Left kidney (tissue), 2 donors: ENCODE results near the gene ATP10A. TPM values are rescaled to one million over a fixed set of nuclear protein-coding genes. Genes with fewer than 3 reads are reported as not detected.

Source experiments
- DNase-seq: peaks from one replicate; pipeline ENCODE4 v3.0.0-alpha.2; 2013
- polyA plus RNA-seq: library from polyadenylated mRNA; unstranded; fragments of 120-200 nt; gene quantifications from one replicate; pipeline ENCODE4 v1.2.1, GENCODE V29; 2013; ENCODE audit not compliant: insufficient read length

ATP10A gene
- polyA plus RNA-seq, 1 donor = 4.1 TPM

- no peak for DNase-seq
Observed at GRCh38 chr15:25824618-25825017, 38.5 kb downstream of the ATP10A start.

GRCh38 chr15:25812845-25813244 lies 50.3 kb downstream of the ATP10A start:
- DNase-seq = no peak

- no peak for DNase-seq
Observed at GRCh38 chr15:25812073-25812472, 51.1 kb downstream of the ATP10A start.

GRCh38 chr15:25811481-25811906 lies 51.6 kb downstream of the ATP10A start:
- no peak for DNase-seq

GRCh38 chr15:25810631-25811091 lies 52.5 kb downstream of the ATP10A start:
- DNase-seq = no peak

GRCh38 chr15:25810154-25810553 lies 53.0 kb downstream of the ATP10A start:
- DNase-seq = no peak

- DNase-seq = no peak
Observed at GRCh38 chr15:25807063-25807462, 56.1 kb downstream of the ATP10A start.

DNA sequence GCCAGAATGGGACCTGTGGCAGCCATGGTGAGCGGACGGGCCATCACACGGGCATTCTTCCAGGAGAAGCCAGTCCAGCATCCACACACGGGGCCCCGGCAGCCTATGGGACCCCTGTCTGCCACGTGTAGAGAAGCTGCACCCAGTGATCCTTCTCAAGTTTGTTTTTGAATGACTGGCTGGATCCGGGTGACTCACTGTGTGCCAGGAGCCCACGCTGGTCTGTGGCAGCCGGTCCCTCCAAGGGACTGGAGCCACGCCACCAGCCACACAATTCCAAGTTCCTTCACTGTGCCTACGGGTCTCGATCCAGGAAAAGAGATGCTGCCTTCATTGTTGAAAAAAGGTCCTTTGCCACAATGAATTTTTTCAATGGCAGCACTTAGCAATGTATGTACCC lies 58.1 kb downstream of the ATP10A start:
- DNase-seq = no peak

DNA sequence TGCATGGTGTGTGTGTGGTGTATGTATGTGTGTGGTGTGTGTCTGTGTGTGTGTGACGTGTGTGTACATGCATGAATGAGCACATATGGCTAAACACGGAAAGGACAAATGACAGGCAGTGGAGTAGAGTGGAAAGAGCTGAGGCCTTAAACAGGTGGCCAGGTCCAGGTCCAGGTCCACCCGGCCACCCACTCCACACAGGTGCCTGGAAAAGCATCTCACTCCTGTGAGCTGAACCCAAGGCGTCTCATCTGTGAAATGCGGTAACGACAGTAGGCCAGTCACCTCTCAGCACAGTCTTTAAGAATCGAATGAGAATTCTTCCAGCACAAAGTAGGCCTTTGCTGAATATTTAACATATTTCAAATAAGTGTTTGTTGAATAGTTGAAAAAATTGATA lies 58.7 kb downstream of the ATP10A start:
- DNase-seq = no peak

DNA sequence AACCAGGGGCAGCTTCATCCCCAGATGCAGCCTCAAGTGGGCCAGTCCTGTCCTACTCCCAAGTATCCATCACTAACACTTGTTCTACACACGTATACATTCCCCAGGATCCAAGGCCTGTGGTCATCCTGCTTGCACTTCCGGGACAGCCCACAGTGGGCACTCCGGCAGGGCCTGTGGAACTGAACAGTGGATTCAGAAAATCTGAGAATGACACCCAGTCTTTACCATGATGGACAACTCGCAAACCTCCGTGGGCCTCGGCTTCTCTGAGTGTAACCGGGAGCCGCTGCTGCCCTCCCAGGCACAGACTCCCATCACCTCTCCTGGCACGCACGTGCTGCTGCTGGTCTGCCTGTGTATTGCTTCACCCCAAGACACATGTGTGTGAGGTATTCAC lies 59.6 kb downstream of the ATP10A start:
- DNase-seq = no peak

- no peak for DNase-seq
Observed at GRCh38 chr15:25803036-25803435, 60.1 kb downstream of the ATP10A start.

GRCh38 chr15:25802285-25802830 lies 60.8 kb downstream of the ATP10A start:
- DNase-seq = no peak

DNA sequence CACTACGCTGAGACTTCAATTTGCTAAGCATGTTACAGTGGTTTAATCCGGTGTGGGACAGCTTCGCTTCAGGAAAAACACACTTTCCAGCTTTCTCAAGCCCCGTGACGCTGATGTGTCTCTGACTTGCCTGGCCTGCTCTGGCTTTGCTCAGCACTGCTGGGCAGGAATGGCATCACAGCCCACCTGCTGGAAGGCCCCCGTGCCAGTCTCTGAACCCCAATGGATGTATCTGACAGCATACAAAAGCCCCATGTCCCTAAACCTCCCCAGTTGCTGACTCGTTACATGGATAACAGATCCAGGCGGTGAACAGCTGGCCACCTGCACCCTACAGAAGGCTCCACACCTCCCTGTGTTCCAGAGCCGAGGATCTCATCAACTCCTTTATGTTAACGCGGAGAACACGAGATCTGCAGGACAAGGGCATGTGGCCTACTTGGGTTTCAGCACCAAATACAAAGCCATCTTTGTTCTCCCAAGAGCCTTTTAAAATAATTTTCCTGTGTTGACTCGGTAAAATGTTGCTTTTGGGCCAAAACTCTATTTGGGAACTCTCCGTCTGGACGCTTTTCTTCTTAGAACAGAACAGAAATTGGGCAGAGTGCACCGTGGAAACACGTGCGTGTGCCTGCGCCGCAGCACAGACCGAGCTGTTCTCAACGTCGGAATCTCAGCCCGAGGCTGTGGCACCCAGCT lies 61.4 kb downstream of the ATP10A start:
- no peak for DNase-seq

DNA sequence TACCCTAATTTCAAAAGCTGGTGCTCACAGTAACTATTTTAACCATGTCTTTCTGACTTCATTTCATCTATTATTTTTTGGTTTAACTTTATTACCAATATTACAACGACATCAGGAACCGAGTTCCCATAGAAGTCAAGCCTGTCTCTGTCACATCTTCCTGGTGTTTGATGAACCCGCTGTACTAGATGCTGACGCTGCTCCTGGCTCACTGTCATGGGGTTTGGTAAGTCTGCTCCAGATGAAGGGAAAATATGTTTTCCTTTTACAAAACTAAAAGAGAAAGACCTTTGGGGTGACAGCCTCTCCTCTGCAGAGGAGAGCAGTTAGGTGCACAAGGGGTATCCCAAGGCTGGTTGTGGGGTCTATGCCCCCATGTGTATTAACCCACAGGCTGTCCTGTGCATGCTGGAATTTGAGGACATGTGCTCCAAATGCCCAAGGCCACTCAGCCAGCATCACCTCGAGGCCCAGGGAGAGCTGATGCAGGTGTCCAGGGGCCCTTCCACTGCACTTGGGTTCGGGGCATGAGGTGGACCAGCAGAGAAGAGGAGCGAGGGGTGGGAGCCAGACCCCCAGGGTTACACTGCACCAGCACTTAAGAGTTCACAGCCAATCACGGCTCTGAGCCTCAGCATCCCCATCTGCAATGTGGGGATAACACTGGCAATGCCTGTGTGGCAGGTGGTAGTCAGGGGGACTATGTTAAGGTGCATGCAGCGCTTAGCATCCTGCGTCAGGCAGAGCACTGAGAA lies 62.2 kb downstream of the ATP10A start:
- no peak for DNase-seq

- DNase-seq = no peak
Observed at GRCh38 chr15:25799906-25800700, 63.0 kb downstream of the ATP10A start.

- no peak for DNase-seq
Observed at GRCh38 chr15:25797936-25798901, 64.9 kb downstream of the ATP10A start.

DNA sequence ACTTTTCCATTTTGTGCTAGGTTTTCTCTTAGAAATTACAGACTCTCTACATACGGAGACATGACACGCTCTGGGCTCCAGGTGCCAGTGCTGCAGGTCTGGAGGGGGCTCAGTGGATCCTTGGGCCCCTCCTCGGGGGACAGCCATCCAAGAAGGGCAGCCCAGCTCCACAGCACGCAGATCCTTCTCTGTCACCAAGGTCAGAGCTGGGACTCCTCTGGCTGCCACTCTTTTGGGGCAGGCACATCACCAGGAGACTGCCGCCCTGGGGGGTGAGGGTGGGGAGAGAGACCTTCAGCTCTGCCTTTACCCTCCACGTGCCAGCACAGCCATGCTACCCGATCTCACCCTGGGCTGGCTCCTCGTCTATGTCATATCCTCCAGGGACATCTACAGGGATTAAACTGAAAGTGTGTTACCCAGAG lies 65.6 kb downstream of the ATP10A start:
- no peak for DNase-seq

GRCh38 chr15:25797035-25797434 lies 66.1 kb downstream of the ATP10A start:
- no peak for DNase-seq

DNA sequence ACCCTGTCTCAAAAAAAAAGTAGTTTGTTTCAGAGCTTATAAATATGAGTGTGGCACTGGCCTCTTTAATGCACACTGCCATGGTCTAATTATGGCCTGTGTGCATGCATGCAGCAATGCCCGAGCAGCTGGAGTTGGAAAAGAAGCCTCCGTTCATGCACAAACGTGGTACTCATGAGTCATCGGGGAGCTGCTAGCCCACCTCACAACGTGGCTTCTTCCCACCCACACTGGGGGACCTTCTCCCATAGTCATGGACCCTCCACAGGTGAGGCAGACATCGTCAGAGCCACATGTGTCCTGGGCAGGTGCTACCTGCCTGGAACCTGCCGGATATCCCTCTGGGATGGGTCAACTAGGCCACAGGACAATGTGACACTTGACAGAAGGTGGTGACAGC lies 66.7 kb downstream of the ATP10A start:
- no peak for DNase-seq

GRCh38 chr15:25795712-25796111 lies 67.4 kb downstream of the ATP10A start:
- DNase-seq = no peak

DNA sequence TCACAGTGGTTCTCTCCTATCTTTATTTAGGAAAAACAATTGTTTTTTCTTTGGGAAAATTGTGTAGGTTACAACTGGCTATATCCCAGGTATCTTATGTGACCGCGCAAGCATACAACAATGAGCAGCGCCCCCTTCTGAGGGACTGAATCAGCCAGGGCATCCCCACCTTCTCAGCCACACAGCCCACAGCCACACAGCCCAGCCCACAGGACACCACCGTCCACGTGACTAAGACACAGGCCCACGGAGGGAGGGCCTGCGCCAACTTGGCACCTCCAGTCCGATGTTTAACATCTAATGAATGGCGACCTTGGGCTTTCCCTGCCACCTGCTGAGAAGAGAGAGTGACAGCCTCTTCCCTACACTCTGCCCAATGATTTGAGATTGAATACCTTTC lies 68.1 kb downstream of the ATP10A start:
- DNase-seq = no peak
